GM12872 (cell line): ENCODE data around the gene TMEM18.

Experiments used
- TF ChIP-seq, protein P1 (sequence below): IDR thresholded peaks from 3 replicates; pipeline ENCODE4 v1.5.1; 2011; ENCODE audit warnings: low read depth, mild to moderate bottlenecking, low read length, moderate library complexity; ENCODE audit not compliant: insufficient read depth

The TMEM18 gene

DNA sequence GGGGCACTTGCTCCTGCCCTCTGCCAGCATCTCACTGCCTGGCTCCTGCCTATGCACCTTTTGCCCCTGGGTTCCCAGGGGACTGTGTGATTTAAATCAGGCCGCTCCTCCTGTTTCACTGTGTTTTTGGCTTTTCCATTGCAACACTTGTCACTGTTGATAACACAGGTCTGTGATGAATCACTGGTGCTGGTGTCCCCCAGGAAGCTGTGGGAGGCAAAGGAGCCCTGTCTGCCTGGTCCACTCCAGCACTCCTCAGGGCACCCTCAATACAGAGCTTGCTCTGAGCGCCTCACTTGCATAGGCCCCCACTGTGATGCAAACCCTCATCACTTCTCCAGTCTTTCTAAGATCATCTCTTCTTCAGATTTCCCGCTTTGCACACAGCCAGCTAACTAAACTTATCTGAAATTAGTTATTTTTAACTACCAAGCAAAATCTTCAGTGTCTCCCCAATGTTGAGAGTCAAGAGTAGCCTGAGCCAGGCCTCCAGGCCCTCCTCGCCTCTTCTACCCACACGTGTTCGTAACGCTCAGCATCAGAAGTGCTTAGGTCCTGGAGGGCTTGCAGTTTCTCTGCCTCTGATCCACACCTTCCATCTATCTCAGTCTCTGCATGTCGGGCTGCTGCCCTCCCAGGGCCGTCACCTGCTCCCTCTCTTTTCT lies 2.8 kb downstream of the TMEM18 start:
- TF ChIP-seq, protein P1, sequence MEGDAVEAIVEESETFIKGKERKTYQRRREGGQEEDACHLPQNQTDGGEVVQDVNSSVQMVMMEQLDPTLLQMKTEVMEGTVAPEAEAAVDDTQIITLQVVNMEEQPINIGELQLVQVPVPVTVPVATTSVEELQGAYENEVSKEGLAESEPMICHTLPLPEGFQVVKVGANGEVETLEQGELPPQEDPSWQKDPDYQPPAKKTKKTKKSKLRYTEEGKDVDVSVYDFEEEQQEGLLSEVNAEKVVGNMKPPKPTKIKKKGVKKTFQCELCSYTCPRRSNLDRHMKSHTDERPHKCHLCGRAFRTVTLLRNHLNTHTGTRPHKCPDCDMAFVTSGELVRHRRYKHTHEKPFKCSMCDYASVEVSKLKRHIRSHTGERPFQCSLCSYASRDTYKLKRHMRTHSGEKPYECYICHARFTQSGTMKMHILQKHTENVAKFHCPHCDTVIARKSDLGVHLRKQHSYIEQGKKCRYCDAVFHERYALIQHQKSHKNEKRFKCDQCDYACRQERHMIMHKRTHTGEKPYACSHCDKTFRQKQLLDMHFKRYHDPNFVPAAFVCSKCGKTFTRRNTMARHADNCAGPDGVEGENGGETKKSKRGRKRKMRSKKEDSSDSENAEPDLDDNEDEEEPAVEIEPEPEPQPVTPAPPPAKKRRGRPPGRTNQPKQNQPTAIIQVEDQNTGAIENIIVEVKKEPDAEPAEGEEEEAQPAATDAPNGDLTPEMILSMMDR: no peak

DNA sequence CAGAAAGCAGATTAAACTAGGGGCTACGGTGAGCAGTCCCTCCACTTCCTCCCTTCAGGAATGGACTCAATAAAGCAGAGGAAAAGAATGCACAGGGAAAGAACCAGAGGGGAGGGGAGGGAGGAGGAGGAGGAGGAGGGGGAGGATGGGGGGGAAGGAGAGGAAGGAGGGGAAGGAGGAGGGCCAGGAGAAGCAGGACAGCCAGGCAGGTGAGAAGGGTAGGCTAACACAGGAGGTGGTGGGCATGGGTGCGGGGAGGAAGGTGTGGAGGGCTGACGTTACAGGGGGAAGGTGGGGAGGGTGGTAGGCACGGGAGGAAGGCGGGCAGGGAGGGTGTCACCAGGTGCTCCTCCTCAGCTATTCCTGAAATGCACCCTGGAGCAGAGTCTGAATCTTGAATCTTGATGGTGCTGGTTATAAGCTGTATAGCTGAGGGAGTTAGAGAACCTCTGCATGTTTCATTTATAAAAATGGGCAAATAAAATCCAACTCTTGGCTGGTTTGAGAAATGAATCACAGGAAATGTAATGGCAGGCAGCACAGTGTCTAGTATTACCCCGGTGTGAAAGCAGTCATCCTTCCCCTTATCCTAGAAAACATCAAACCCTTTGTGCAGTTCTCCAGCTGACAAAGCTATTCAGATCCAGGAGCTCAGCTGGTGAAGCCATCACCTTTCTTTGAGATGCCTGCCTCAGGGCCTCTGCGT lies 3.4 kb downstream of the TMEM18 start:
- TF ChIP-seq, protein P1: no peak

DNA sequence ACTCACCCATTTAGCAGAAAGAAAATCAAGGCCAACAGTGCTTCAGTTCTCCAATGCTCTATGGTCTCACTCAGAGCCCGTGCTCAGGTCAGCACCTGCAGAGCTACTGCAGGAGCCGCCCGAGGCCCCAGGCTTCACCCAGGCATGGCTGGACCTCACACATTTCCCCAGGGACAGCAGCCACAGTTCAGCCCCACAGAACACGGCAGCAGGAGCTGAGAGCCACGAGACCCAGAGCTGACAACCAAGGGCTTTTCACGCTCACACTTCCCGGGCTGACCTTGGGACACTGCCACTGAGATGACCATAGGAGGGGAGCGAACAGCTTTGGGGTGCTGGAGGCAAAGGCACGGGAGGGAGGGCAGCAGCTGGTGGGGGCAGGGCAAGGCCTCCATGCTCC lies 4.2 kb downstream of the TMEM18 start:
- TF ChIP-seq, protein P1: no peak

DNA sequence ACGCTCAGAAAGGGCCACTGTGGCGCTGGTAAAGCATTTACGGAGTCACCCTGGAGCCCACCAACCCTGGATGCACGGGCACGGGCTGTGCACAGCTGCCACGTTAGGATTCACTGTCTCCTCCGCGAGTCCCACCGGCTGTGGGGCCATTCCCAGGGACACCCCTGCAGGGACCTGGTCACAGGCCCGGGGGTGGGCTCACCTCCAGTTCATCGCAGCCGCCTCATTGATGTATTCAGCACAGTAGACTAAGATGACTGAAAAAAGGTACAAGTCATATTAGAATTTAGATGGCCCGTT lies 4.7 kb downstream of the TMEM18 start:
- TF ChIP-seq, protein P1: no peak

DNA sequence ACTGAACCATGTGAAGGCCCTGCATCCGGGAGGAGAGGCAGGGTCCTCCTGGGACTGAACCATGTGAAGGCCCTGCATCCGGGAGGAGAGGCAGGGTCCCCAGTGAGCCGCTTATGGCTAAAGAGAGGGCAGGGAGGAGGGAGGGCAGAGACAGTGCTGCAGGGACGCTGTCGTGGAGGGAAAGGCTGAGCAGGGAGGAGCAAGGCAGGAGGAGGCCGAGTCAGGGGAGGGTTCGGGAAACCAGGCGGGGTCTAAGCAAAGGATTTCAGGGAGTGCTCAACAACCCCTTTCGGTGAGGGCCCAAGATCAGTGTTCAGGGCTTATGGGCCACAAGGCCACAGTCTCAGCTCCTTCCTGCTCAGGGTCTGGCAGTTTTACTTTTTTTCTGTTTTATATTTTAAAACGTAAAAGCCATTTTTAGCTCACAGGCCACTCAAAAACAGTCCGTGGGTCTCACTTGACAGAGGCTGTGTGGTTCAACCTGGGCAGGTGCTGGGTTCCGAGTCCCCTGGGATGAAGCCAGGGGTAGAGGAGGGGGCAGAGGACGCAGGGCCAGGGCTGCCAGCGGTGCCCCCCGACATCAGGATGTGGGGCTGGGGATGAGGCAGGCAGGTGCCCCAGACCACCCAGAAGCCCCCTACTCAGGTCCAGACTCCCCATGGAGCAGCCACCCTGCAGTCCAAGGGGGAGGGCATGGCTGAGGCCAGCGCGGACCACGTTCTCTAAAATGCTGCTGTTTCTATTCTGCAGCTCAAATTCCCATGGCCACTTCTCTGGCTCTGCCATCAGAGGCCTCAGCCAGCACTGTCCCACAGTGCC lies 5.2 kb downstream of the TMEM18 start:
- TF ChIP-seq, protein P1: no peak

DNA sequence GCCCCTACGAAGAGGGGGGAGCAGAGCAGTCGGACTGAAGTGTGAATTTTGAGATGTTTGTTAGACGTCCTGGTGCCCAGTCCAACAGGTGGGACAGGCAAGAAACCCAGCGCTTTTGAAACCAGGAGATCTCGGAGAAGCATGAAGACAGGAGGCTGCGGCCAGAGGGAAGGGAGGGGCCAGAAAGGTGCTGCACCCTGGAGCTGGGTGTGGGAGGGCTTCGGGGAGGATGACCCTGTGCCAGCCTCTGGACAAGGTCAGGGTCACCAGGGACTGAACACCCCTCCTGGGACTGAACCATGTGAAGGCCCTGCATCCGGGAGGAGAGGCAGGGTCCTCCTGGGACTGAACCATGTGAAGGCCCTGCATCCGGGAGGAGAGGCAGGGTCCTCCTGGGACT lies 6.1 kb downstream of the TMEM18 start:
- TF ChIP-seq, protein P1: no peak

DNA sequence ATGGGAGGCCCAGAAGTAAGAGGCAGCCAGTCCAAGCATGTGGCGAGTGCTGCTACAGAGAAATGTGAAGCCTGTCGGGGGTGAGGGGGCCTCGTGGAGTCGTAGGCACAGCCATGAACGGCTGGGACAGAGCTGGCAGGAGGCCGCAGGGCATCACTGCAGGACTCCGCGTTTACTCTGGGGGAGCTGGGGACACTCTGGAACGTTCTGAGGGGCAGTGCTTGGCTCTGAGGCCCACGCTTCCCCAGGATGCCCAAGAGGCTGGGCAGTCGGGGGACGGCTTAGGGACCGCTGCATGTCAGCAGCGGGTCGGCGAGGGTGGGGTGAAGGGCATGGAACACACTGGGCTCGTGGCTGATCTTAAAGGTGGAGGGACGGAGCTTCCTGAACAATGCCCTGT lies 6.6 kb downstream of the TMEM18 start:
- TF ChIP-seq, protein P1: no peak
